HCT116 (cell line): ENCODE measurements around the gene SLC25A51. TPM values are rescaled to one million over a fixed set of nuclear protein-coding genes. Genes with fewer than 3 reads are reported as not detected.
A peak's percentile ranks its signal among the peaks of the same experiment; 100 is the strongest.

Source experiments
- ATAC-seq: fragments of 200-7000 bp; cut with Tn5 transposase; 2 replicates; pipeline ENCODE4 v1.9.1; 2020; ENCODE audit warnings: mild to moderate bottlenecking, moderate library complexity
- BruUV-seq: library from RNA; stranded (reverse); fragments of 400-500 nt; replicated peaks from 2 replicates; lab custom pipeline; 2021; lab: Mats Ljungman, UMichigan
- CTCF ChIA-PET: fragments of 300-600 bp; sonication (Branson Sonifier 250); formaldehyde crosslinking; loops from one replicate; lab custom pipeline; 2021; ENCODE audit warnings: antibody characterized with exemption; lab: Charles Lee
- POLR2A ChIA-PET: fragments of 300-600, 350-600 bp; sonication (Branson Sonifier 250); formaldehyde crosslinking; loops from one replicate; lab custom pipeline; 2021; ENCODE audit warnings: antibody characterized with exemption; lab: Charles Lee
- RAD21 ChIA-PET, 2 experiments: fragments of 300-600 bp; sonication (Branson Sonifier 250); formaldehyde crosslinking; loops; one replicate each; lab custom pipeline; 2023; ENCODE audit warnings: low total read pairs in 2 of 2; ENCODE audit not compliant: uncharacterized antibody in 2 of 2, unreplicated experiment in 2 of 2, low non-redundant PET in 1 of 2; lab: Charles Lee
- DNase-seq: peaks from one replicate; pipeline ENCODE4 v3.0.0-alpha.2; 2010; ENCODE audit warnings: low read depth, low spot score
- H2AFZ ChIP-seq: fragments of 200-600 bp; shearing (Covaris generic), sonication (generic); 2 replicates; pipeline ENCODE4 v1.6.1; 2017; ENCODE audit warnings: low read depth, mixed run types, mixed read lengths, antibody characterized with exemption, low read length; ENCODE audit not compliant: poor library complexity, severe bottlenecking
- H3K27ac ChIP-seq: 2 replicates; pipeline ENCODE4 v1.5.1; 2012; ENCODE audit warnings: low read depth, low read length
- H3K27me3 ChIP-seq: fragments of 200-600 bp; sonication (generic); 2 replicates; pipeline ENCODE4 v1.6.1; 2016; ENCODE audit warnings: mixed run types, low read length, mixed read lengths; ENCODE audit not compliant: insufficient read depth
- H3K36me3 ChIP-seq, 2 experiments: fragments of 200-500 bp in 1 of 2; fragments of 200-600 bp in 1 of 2; sonication (Bioruptor generic) in 1 of 2; sonication (generic) in 1 of 2; 2 replicates each; pipeline versions ENCODE4 v1.5.1 to v1.6.1; 2014 to 2016; ENCODE audit warnings: low read length in 2 of 2, inconsistent platforms in 1 of 2, mixed read lengths in 1 of 2, mixed run types in 1 of 2; ENCODE audit not compliant: insufficient read depth in 2 of 2, control insufficient read depth in 1 of 2
- H3K4me1 ChIP-seq, 2 experiments: fragments of 200-600 bp in 1 of 2; sonication (generic) in 1 of 2; 2 replicates each; pipeline versions ENCODE4 v1.5.1 to v1.6.1; 2012 to 2017; ENCODE audit warnings: low read length in 2 of 2, inconsistent platforms in 1 of 2, mild to moderate bottlenecking in 1 of 2, mixed read lengths in 1 of 2, mixed run types in 1 of 2, moderate library complexity in 1 of 2; ENCODE audit not compliant: insufficient read depth in 2 of 2, control insufficient read depth in 1 of 2
- H3K4me2 ChIP-seq: fragments of 200-600 bp; sonication (generic); 2 replicates; pipeline ENCODE4 v1.6.1; 2017; ENCODE audit warnings: mixed run types, low read length, mixed read lengths
- H3K4me3 ChIP-seq, 2 experiments: fragments of 200-600 bp in 1 of 2; sonication (generic) in 1 of 2; replicated peaks in 1 of 2; 2 replicates each; pipeline ENCODE4 v1.5.1; 2011 to 2016; ENCODE audit warnings: low read length in 2 of 2, control low read depth in 1 of 2, low read depth in 1 of 2, mild to moderate bottlenecking in 1 of 2, mixed read lengths in 1 of 2, mixed run types in 1 of 2
- H3K79me2 ChIP-seq: fragments of 200-600 bp; sonication (generic); 2 replicates; pipeline ENCODE4 v1.6.1; 2017; ENCODE audit warnings: mild to moderate bottlenecking, mixed run types, low read length, moderate library complexity, mixed read lengths; ENCODE audit not compliant: insufficient read depth
- H3K9ac ChIP-seq: fragments of 200-600 bp; sonication (generic); 2 replicates; pipeline ENCODE4 v1.6.1; 2016; ENCODE audit warnings: low read length, mixed read lengths
- H3K9me2 ChIP-seq: fragments of 200-600 bp; sonication (generic), shearing (Covaris generic); 2 replicates; pipeline ENCODE4 v1.6.1; 2017; ENCODE audit warnings: mixed run types, mild to moderate bottlenecking, moderate library complexity; ENCODE audit not compliant: insufficient read depth
- H3K9me3 ChIP-seq, 2 experiments: fragments of 200-500 bp in 1 of 2; fragments of 200-600 bp in 1 of 2; sonication (Bioruptor generic) in 1 of 2; sonication (generic) in 1 of 2; 2 replicates each; pipeline ENCODE4 v1.6.1; 2014 to 2017; ENCODE audit warnings: low read length in 2 of 2, mixed read lengths in 2 of 2, inconsistent platforms in 1 of 2, low read depth in 1 of 2, mild to moderate bottlenecking in 1 of 2, mixed run types in 1 of 2, moderate library complexity in 1 of 2; ENCODE audit not compliant: control insufficient read depth in 1 of 2, insufficient read depth in 1 of 2
- H4K20me1 ChIP-seq: fragments of 200-600 bp; sonication (generic), shearing (Covaris generic); 2 replicates; pipeline ENCODE4 v1.6.1; 2017; ENCODE audit warnings: mixed run types, mild to moderate bottlenecking, moderate library complexity; ENCODE audit not compliant: insufficient read depth
- CEBPB ChIP-seq: IDR thresholded peaks from 2 replicates; pipeline ENCODE4 v1.6.1; 2012; ENCODE audit warnings: low read depth
- CTCF ChIP-seq, 3 experiments: fragments of 200-600 bp in 1 of 3; sonication (generic) in 1 of 3; IDR thresholded peaks in 2 of 3; conservative IDR thresholded peaks in 1 of 3; 2 replicates each; pipeline ENCODE4 v1.5.1; 2012 to 2017; ENCODE audit warnings: low read depth in 2 of 3, low read length in 2 of 3, antibody characterized with exemption in 1 of 3, borderline replicate concordance in 1 of 3, control low read depth in 1 of 3, mild to moderate bottlenecking in 1 of 3, mixed read lengths in 1 of 3, mixed run types in 1 of 3, moderate library complexity in 1 of 3; ENCODE audit not compliant: insufficient read depth in 1 of 3
- ELF1 ChIP-seq: IDR thresholded peaks from 2 replicates; pipeline ENCODE4 v1.6.1; 2012; ENCODE audit warnings: low read depth, borderline replicate concordance
- EZH2 ChIP-seq: fragments of 200-600 bp; sonication (generic); IDR thresholded peaks from 2 replicates; pipeline ENCODE4 v1.6.1; 2017; ENCODE audit warnings: antibody characterized with exemption, mixed run types
- FOSL1 ChIP-seq: IDR thresholded peaks from 2 replicates; pipeline ENCODE4 v1.6.1; 2012; ENCODE audit warnings: low read depth
- REST ChIP-seq: IDR thresholded peaks from 2 replicates; pipeline ENCODE4 v1.6.1; 2012; ENCODE audit warnings: low read depth
- SIN3A ChIP-seq: IDR thresholded peaks from 2 replicates; pipeline ENCODE4 v1.6.1; 2012; ENCODE audit warnings: low read depth
- ZBTB33 ChIP-seq: IDR thresholded peaks from 2 replicates; pipeline ENCODE4 v1.6.1; 2011; ENCODE audit warnings: mild to moderate bottlenecking, low read length, moderate library complexity; ENCODE audit not compliant: insufficient replicate concordance; ENCODE audit errors: extremely low read depth
- intact Hi-C: fragments of 100-400 bp; cut with micrococcal nuclease; formaldehyde crosslinking; loops from 2 replicates; pipeline ENCODE4 v1.10.0; 2022
- total RNA-seq: library from RNA; stranded (reverse); gene quantifications from one replicate; pipeline ENCODE4 v1.2.1, GENCODE V29; 2021; ENCODE audit not compliant: unreplicated experiment

Gene SLC25A51
- total RNA-seq, 1 experiment from 2014 or later = 27.3 TPM

- Histone ChIP-seq H2AFZ (no peak overlapping the region), H3K9ac (no peak overlapping the region), H3K36me3 (peaks cover 0 to 13% of the 10 kb centered on the region in 2 experiments; a peak in 1 of 4 replicates), H3K27me3 (no peaks in the 10 kb centered on the region), H4K20me1 (no peaks in the 10 kb centered on the region; the same call in 1 of the 2 replicates), H3K9me2 (no peaks in the 10 kb centered on the region), H3K9me3 (no peaks in the 10 kb centered on the region), H3K27ac (no peak overlapping the region), H3K4me3 (no peak overlapping the region), H3K79me2 (peaks cover 5% of the 10 kb centered on the region; the same call in 1 of the 2 replicates), H3K4me2 (no peak overlapping the region), H3K4me1 (peaks cover 73 to 86% of the 10 kb centered on the region in 2 experiments)
- no peak for TF ChIP-seq SIN3A
- no peak for TF ChIP-seq ELF1
- no peak for TF ChIP-seq ZBTB33
- TF ChIP-seq REST = no peak
- no peak for TF ChIP-seq CEBPB
- TF ChIP-seq CTCF (IDR thresholded peaks at IDR 0.05 in 2 of 3, conservative IDR thresholded peaks at IDR 0.05 in 1 of 3; ENCODE audit: borderline replicate concordance in 1 of 3, insufficient read depth in 1 of 3, low read depth in 2 of 3, low read length in 2 of 3) = 0 out of 6 replicates have a peak, but pooled peaks of 2 of the 3 experiments have one; percentile 7 to 16
- TF ChIP-seq EZH2 = no peak
- no peak for TF ChIP-seq FOSL1
- ChIA-PET POLR2A (no interaction called here), RAD21 (no interaction called here), CTCF (no interaction called here)
- DNase-seq = no peak
- no TSS peak for BruUV-seq
- intact Hi-C loops = no loop called here
- no peak for ATAC-seq
Measured at GRCh38 chr9:37941253-37941652, 37.3 kb upstream of the SLC25A51 start.
